Neural cell (in vitro differentiated cells): ENCODE measurements around the gene EREG. TPM values are rescaled to one million over a fixed set of nuclear protein-coding genes. Genes with fewer than 3 reads are reported as not detected.

Experiments
- H2AFZ ChIP-seq: fragments of 200-600, 300-800 bp; sonication (generic), shearing (Covaris generic); 2 replicates; pipeline ENCODE4 v1.6.0; 2014; ENCODE audit warnings: low read depth, mild to moderate bottlenecking, antibody characterized with exemption, low read length, moderate library complexity
- H3F3A ChIP-seq: fragments of 200-600 bp; shearing (Covaris generic); 2 replicates; pipeline ENCODE4 v1.6.1; 2016; ENCODE audit warnings: mild to moderate bottlenecking, moderate library complexity, mixed read lengths, antibody characterized with exemption, low read length; ENCODE audit not compliant: insufficient read depth, poor library complexity, severe bottlenecking
- H3K27ac ChIP-seq: fragments of 200-600, 300-800 bp; sonication (generic), shearing (Covaris generic); 2 replicates; pipeline ENCODE4 v1.5.1; 2014; ENCODE audit warnings: mild to moderate bottlenecking, low read length, moderate library complexity
- H3K27me3 ChIP-seq: fragments of 300-800, 200-600 bp; sonication (generic), shearing (Covaris generic); 2 replicates; pipeline ENCODE4 v1.6.0; 2014; ENCODE audit warnings: mild to moderate bottlenecking, low read depth, low read length, moderate library complexity; ENCODE audit not compliant: insufficient read depth
- H3K36me3 ChIP-seq: fragments of 300-800, 200-600 bp; sonication (generic), shearing (Covaris generic); 2 replicates; pipeline ENCODE4 v1.5.1; 2014; ENCODE audit warnings: mild to moderate bottlenecking, antibody characterized with exemption, low read length, moderate library complexity; ENCODE audit not compliant: insufficient read depth
- H3K4me2 ChIP-seq: fragments of 300-800, 200-600 bp; sonication (generic), shearing (Covaris generic); 2 replicates; pipeline ENCODE4 v1.6.0; 2014; ENCODE audit warnings: mild to moderate bottlenecking, low read length
- H3K4me3 ChIP-seq: fragments of 300-800, 200-600 bp; sonication (generic), shearing (Covaris generic); 2 replicates; pipeline ENCODE4 v1.5.1; 2014; ENCODE audit warnings: mild to moderate bottlenecking, low read length, moderate library complexity
- H3K79me2 ChIP-seq: fragments of 200-600 bp; shearing (Covaris generic); replicated peaks from 2 replicates; pipeline ENCODE4 v1.6.0; 2014; ENCODE audit warnings: mild to moderate bottlenecking, low read length, moderate library complexity; ENCODE audit not compliant: insufficient read depth
- H3K9ac ChIP-seq: fragments of 300-800, 200-600 bp; sonication (generic), shearing (Covaris generic); 2 replicates; pipeline ENCODE4 v1.6.1; 2016; ENCODE audit warnings: mild to moderate bottlenecking, low read length, mixed read lengths
- H3K9me2 ChIP-seq: fragments of 200-600 bp; shearing (Covaris generic); 2 replicates; pipeline ENCODE4 v1.6.1; 2016; ENCODE audit warnings: mild to moderate bottlenecking, low read length, mixed read lengths; ENCODE audit not compliant: insufficient read depth
- H3K9me3 ChIP-seq: fragments of 200-600, 300-800 bp; sonication (generic), shearing (Covaris generic); 2 replicates; pipeline ENCODE4 v1.6.1; 2016; ENCODE audit warnings: mild to moderate bottlenecking, mixed run types, low read length, moderate library complexity, mixed read lengths
- H4K20me1 ChIP-seq: fragments of 200-600 bp; shearing (Covaris generic); 2 replicates; pipeline ENCODE4 v1.6.1; 2016; ENCODE audit warnings: mild to moderate bottlenecking, mixed run types; ENCODE audit not compliant: insufficient read depth
- EP300 ChIP-seq: fragments of 450-650 bp; conservative IDR thresholded peaks from 2 replicates; pipeline ENCODE4 v1.6.1; 2014; ENCODE audit warnings: antibody characterized with exemption, mild to moderate bottlenecking, moderate library complexity; ENCODE audit not compliant: poor library complexity, severe bottlenecking
- POLR2AphosphoS5 ChIP-seq: IDR thresholded peaks from 2 replicates; pipeline ENCODE4 v1.6.1; 2012
- RAD21 ChIP-seq: fragments of 450-650 bp; conservative IDR thresholded peaks from 2 replicates; pipeline ENCODE4 v1.6.1; 2014; ENCODE audit warnings: antibody characterized with exemption, mild to moderate bottlenecking, moderate library complexity
- SMC3 ChIP-seq: fragments of 450-650 bp; conservative IDR thresholded peaks from 2 replicates; pipeline ENCODE4 v1.6.1; 2014; ENCODE audit warnings: antibody characterized with exemption, mild to moderate bottlenecking, moderate library complexity; ENCODE audit not compliant: poor library complexity
- TAF1 ChIP-seq: IDR thresholded peaks from 2 replicates; pipeline ENCODE4 v1.6.1; 2012; ENCODE audit warnings: low read depth
- polyA plus RNA-seq: library from polyadenylated mRNA; depleted of rRNA; stranded (reverse); fragments of >200 nt; gene quantifications from 2 replicates; pipeline ENCODE4 v1.2.3, GENCODE V29; 2014
- TF ChIP-seq, protein P1 (sequence below): IDR thresholded peaks from 2 replicates; pipeline ENCODE4 v1.6.1; 2012; ENCODE audit warnings: borderline replicate concordance
- TF ChIP-seq, protein P2 (sequence below): fragments of 450-650 bp; IDR thresholded peaks from 2 replicates; pipeline ENCODE4 v1.5.1; 2014; ENCODE audit warnings: antibody characterized with exemption, mild to moderate bottlenecking, moderate library complexity; ENCODE audit not compliant: poor library complexity, severe bottlenecking

Gene EREG
- polyA plus RNA-seq, 1 donor from 2014 or later: not detected

DNA sequence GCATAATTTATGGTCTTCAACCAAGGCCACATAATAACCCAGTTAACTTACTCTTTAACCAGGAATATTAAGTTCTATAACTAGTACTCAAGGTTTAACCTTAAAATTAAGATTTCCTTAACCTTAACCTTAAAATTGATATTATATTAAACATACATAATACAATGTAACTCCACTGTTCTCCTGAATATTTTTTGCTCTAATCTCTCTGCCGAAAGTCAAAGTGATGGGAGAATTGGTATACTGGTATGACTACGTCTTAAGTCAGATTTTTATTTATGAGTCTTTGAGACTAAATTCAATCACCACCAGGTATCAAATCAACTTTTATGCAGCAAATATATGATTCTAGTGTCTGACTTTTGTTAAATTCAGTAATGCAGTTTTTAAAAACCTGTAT lies 22.8 kb downstream of the EREG start:
- Histone ChIP-seq H3F3A (no peaks in the 10 kb centered on the region), H3K27ac (no peak overlapping the region)

DNA sequence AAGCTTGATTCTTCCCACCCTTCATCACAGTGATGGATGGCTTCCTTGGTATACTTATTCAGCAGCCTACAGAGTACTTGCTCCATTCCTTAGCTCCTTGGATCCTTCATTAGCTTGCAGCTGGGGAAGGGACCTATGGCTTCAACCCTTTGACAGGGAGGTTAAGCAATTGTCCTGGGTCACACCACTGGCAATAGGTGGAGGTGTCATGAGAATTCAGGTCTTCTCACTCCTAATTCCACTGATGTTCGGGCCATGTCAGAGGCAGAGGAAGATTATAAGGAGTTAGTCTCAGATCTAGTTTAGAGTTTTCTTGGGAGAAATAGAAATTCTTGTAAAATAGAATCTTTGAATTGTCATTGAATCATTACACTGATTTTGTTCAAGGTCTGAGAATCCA lies 24.5 kb downstream of the EREG start:
- TF ChIP-seq SMC3 (no peak), RAD21 (no peak), TAF1 (no peak)
- TF ChIP-seq, protein P1, sequence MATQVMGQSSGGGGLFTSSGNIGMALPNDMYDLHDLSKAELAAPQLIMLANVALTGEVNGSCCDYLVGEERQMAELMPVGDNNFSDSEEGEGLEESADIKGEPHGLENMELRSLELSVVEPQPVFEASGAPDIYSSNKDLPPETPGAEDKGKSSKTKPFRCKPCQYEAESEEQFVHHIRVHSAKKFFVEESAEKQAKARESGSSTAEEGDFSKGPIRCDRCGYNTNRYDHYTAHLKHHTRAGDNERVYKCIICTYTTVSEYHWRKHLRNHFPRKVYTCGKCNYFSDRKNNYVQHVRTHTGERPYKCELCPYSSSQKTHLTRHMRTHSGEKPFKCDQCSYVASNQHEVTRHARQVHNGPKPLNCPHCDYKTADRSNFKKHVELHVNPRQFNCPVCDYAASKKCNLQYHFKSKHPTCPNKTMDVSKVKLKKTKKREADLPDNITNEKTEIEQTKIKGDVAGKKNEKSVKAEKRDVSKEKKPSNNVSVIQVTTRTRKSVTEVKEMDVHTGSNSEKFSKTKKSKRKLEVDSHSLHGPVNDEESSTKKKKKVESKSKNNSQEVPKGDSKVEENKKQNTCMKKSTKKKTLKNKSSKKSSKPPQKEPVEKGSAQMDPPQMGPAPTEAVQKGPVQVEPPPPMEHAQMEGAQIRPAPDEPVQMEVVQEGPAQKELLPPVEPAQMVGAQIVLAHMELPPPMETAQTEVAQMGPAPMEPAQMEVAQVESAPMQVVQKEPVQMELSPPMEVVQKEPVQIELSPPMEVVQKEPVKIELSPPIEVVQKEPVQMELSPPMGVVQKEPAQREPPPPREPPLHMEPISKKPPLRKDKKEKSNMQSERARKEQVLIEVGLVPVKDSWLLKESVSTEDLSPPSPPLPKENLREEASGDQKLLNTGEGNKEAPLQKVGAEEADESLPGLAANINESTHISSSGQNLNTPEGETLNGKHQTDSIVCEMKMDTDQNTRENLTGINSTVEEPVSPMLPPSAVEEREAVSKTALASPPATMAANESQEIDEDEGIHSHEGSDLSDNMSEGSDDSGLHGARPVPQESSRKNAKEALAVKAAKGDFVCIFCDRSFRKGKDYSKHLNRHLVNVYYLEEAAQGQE: no peak
- H2AFZ ChIP-seq: no peak overlapping the region
- H3K27ac ChIP-seq: no peak overlapping the region
- no peak overlapping the region for H3K4me3 ChIP-seq
- no peaks in the 10 kb centered on the region for H3K36me3 ChIP-seq
- no peak overlapping the region for H3K4me2 ChIP-seq
- H3K9ac ChIP-seq: no peak overlapping the region
- H3K27me3 ChIP-seq: no peaks in the 10 kb centered on the region
- no peaks in the 10 kb centered on the region for H3K79me2 ChIP-seq
- H3K9me3 ChIP-seq: no peaks in the 10 kb centered on the region
- H4K20me1 ChIP-seq: no peaks in the 10 kb centered on the region
- H3F3A ChIP-seq: no peaks in the 10 kb centered on the region
- no peaks in the 10 kb centered on the region for H3K9me2 ChIP-seq

More for the DNA sequence above, 22.8 kb downstream of the EREG start:
- Histone ChIP-seq H3K79me2 (no peaks in the 10 kb centered on the region), H3K4me2 (no peak overlapping the region), H3K9ac (no peak overlapping the region), H3K27me3 (no peaks in the 10 kb centered on the region), H3K36me3 (no peaks in the 10 kb centered on the region), H3K9me2 (no peaks in the 10 kb centered on the region), H3K4me3 (no peak overlapping the region), H4K20me1 (no peaks in the 10 kb centered on the region), H2AFZ (no peak overlapping the region), H3K9me3 (no peaks in the 10 kb centered on the region)
- TF ChIP-seq SMC3: no peak
- TF ChIP-seq, protein P1: no peak
- TF ChIP-seq EP300: no peak
- TF ChIP-seq POLR2AphosphoS5: no peak

DNA sequence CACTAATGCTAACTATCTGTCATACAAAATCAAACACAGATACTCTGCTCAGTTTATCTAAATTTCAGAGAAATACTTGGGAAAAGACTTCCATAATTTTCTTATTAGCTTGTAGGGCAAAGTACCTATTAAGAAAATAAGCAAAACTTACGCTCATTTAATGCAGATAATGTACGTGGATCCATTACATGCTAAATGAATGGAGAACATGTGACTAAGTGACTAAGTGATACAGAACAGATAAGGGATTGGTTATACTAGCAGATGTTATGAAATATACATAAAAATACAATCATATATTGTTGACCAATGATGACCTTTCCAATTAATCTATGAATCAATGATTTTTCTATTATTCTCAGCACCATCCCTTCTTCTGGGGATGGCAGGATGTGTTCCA lies 25.7 kb downstream of the EREG start:
- Histone ChIP-seq H3K4me2 (no peak overlapping the region), H3K4me3 (no peak overlapping the region), H3K9ac (no peak overlapping the region), H2AFZ (no peak overlapping the region), H3K9me3 (no peaks in the 10 kb centered on the region), H3F3A (no peaks in the 10 kb centered on the region), H3K79me2 (no peaks in the 10 kb centered on the region), H3K27me3 (no peaks in the 10 kb centered on the region), H3K9me2 (no peaks in the 10 kb centered on the region), H3K36me3 (no peaks in the 10 kb centered on the region), H3K27ac (no peak overlapping the region), H4K20me1 (no peaks in the 10 kb centered on the region)
- TF ChIP-seq EP300 (no peak), TAF1 (no peak)
- TF ChIP-seq, protein P2, sequence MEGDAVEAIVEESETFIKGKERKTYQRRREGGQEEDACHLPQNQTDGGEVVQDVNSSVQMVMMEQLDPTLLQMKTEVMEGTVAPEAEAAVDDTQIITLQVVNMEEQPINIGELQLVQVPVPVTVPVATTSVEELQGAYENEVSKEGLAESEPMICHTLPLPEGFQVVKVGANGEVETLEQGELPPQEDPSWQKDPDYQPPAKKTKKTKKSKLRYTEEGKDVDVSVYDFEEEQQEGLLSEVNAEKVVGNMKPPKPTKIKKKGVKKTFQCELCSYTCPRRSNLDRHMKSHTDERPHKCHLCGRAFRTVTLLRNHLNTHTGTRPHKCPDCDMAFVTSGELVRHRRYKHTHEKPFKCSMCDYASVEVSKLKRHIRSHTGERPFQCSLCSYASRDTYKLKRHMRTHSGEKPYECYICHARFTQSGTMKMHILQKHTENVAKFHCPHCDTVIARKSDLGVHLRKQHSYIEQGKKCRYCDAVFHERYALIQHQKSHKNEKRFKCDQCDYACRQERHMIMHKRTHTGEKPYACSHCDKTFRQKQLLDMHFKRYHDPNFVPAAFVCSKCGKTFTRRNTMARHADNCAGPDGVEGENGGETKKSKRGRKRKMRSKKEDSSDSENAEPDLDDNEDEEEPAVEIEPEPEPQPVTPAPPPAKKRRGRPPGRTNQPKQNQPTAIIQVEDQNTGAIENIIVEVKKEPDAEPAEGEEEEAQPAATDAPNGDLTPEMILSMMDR: no peak
